CD4-positive, alpha-beta T cell treated with Interleukin-15 for 4 hours (primary cell): Measurements from ENCODE around the gene C1QTNF9.
"Not testable (repeated sequence)": the region's sequence is repeated elsewhere in the genome, so short reads cannot be mapped to it uniquely, and the experiment has no call there.

Experiments used
- DNase-seq: peaks from one replicate; pipeline ENCODE4 v3.0.0-alpha.2; 2020; ENCODE audit warnings: low spot score

The C1QTNF9 gene

GRCh38 chr13:24282256-24282655 lies 27.1 kb upstream of the C1QTNF9 start:
- no peak for DNase-seq

- no peak for DNase-seq
Observed at GRCh38 chr13:24284889-24285565, 24.4 kb upstream of the C1QTNF9 start.

- no peak for DNase-seq
Observed at GRCh38 chr13:24286624-24287023, 22.8 kb upstream of the C1QTNF9 start.

DNA sequence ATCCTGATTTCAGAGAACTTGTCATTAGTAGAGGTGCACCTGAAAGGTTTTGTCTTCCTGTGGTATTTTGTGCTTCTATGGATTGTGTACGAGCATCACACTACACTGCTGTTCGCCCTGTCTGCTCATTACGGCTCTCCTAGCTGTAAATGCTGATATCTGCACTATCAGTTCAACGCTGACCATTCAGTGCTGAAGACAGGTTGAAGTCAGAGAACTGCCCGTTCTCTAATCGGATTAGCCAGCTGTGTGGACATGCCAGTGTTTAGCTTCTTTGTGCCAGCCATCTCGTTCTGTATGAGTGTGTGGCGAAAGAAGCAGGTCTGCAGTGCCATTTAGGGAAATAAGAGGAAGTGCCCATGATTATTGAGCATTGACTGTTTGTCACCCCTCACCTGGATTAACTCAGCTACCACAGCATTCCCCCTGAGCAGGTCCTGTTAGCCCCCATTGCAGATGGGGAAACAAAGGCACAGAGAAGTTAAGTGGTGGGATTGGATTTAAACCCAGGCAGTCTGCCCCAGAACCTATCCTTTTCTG lies 21.6 kb upstream of the C1QTNF9 start:
- DNase-seq, result no peak

- DNase-seq, result no peak
Observed at GRCh38 chr13:24288870-24289269, 20.5 kb upstream of the C1QTNF9 start.

GRCh38 chr13:24290280-24290932 lies 19.0 kb upstream of the C1QTNF9 start:
- no peak for DNase-seq

DNA sequence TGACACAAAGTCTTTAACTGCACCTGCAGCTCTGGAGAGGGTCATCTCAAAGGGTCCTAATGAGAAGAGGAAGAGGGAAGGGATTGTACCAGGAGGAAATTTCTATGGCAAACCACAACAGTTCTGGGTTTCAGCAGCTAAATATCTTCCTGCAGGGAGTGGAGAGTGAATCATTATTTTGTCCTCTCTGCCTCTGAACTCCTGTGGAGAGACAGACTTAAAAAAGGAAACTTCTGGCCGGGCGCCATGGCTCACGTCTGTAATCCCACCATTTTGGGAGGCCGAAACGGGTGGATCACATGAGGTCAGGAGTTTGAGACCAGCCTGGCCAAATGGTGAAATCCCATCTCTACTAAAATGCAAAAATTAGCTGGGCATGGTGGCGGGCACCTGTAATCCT lies 16.9 kb upstream of the C1QTNF9 start:
- no peak for DNase-seq

GRCh38 chr13:24293746-24294145 lies 15.6 kb upstream of the C1QTNF9 start:
- no peak for DNase-seq

- no peak for DNase-seq
Observed at GRCh38 chr13:24299488-24300114, 9.8 kb upstream of the C1QTNF9 start.

- no peak for DNase-seq
Observed at GRCh38 chr13:24301434-24301833, 7.9 kb upstream of the C1QTNF9 start.

GRCh38 chr13:24301911-24302310 lies 7.5 kb upstream of the C1QTNF9 start:
- DNase-seq, result no peak

- no peak for DNase-seq
Observed at GRCh38 chr13:24304620-24305019, 4.8 kb upstream of the C1QTNF9 start.

- DNase-seq, result no peak
Observed at GRCh38 chr13:24306632-24307031, 2.7 kb upstream of the C1QTNF9 start.

- no peak for DNase-seq
Observed at GRCh38 chr13:24307211-24308067, 1.9 kb upstream of the C1QTNF9 start.

GRCh38 chr13:24308068-24308445 lies 1.3 kb upstream of the C1QTNF9 start:
- no peak for DNase-seq

DNA sequence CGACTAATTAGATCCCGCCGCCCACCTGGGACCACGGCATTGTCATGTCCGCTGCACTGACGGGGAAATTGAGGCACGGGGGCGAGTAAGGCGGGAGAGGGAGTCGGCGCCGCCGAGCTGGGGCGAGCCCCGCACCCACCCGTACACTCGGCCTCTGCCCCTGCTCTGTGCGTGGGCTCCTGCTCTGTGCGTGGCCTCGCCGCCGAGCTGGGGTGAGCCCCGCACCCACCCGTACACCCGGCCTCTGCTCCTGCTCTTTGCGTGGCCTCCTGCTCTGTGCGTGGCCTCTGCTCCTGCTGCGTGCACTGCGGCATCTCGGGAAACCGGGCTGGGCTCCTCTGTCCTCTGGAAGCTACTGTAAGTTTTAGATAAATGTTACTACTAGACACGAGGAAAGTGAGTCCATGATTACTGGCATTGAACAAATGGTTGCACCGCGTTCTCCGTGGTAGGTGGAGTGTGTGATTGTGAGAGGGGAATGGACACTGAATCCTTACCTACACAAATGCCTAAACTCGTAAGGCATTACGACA lies 826 bp upstream of the C1QTNF9 start:
- no peak for DNase-seq

- no peak for DNase-seq
Observed at GRCh38 chr13:24313439-24313838, 4.1 kb downstream of the C1QTNF9 start.

DNA sequence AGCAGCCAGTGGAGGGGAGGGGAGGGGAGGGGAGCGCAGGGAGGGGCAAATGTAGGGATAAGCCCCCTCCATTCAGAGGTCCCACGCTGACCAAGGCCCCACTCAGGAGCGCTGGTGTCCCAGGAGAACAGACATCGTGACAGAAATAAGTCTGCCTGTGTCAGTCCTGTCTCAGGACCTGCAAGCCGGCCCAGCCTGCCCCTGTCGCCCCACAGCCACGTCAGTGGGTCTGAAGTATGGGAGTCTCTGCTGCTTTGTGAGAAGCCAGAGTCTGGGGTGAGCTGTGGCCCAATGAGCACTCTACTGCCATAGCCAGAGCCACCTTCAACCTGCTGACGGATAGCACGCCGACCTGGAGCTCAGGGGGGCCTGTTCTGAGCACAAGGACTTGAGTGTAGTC lies 8.5 kb downstream of the C1QTNF9 start:
- DNase-seq, result not testable (repeated sequence)

- not testable (repeated sequence) for DNase-seq
Observed at GRCh38 chr13:24318878-24319277, 9.5 kb downstream of the C1QTNF9 start.

GRCh38 chr13:24319641-24320040 lies 10.3 kb downstream of the C1QTNF9 start:
- not testable (repeated sequence) for DNase-seq

DNA sequence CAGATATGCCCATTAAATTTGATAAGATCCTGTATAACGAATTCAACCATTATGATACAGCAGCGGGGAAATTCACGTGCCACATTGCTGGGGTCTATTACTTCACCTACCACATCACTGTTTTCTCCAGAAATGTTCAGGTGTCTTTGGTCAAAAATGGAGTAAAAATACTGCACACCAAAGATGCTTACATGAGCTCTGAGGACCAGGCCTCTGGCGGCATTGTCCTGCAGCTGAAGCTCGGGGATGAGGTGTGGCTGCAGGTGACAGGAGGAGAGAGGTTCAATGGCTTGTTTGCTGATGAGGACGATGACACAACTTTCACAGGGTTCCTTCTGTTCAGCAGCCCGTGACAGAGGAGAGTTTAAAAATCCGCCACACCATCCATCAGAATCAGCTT lies 12.0 kb downstream of the C1QTNF9 start:
- not testable (repeated sequence) for DNase-seq

- DNase-seq, result not testable (repeated sequence)
Observed at GRCh38 chr13:24322470-24322869, 13.1 kb downstream of the C1QTNF9 start.
